Measurements from ENCODE around the gene OSBPL8.

DNA sequence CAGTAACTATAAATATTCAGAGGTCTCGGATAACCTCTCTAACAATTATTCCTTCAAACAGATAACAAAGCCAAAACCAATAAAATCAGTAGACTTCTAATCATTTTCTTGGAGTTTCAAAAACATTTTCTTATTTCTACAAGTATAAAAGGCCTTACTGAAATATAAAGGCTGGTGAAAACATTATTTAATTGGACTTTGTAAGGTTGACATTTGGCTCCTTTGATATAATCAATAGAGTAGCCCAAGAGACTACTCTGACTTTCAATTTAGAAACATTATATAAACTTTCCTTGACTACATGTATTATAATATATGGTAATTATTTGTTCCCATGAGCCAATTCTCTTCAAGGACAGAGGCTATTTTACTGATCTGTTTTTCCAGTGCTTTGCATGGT, 68.3 kb downstream of the OSBPL8 start:
- TF ChIP-seq POLR2A (IDR thresholded peaks at IDR 0.05; ENCODE audit: low read depth), result no peak
- TF ChIP-seq, protein P1, sequence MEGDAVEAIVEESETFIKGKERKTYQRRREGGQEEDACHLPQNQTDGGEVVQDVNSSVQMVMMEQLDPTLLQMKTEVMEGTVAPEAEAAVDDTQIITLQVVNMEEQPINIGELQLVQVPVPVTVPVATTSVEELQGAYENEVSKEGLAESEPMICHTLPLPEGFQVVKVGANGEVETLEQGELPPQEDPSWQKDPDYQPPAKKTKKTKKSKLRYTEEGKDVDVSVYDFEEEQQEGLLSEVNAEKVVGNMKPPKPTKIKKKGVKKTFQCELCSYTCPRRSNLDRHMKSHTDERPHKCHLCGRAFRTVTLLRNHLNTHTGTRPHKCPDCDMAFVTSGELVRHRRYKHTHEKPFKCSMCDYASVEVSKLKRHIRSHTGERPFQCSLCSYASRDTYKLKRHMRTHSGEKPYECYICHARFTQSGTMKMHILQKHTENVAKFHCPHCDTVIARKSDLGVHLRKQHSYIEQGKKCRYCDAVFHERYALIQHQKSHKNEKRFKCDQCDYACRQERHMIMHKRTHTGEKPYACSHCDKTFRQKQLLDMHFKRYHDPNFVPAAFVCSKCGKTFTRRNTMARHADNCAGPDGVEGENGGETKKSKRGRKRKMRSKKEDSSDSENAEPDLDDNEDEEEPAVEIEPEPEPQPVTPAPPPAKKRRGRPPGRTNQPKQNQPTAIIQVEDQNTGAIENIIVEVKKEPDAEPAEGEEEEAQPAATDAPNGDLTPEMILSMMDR (IDR thresholded peaks at IDR 0.05), result no peak
- no peak for TF ChIP-seq POLR2AphosphoS5 (IDR thresholded peaks at IDR 0.05)

Data from esophagus muscularis mucosa (tissue), 3 donors.